GM18499 (cell line): ENCODE measurements around the gene SERPINF2.
A peak's percentile ranks its signal among the peaks of the same experiment; 100 is the strongest.
"Not testable (repeated sequence)": the region's sequence is repeated elsewhere in the genome, so short reads cannot be mapped to it uniquely, and the experiment has no call there.

ENCODE experiments used
- ATAC-seq: cut with Tn5 transposase; IDR thresholded peaks from one replicate; pipeline ENCODE4 v1.9.1; 2021; ENCODE audit warnings: moderate number of reproducible peaks; ENCODE audit not compliant: insufficient read depth, unreplicated experiment

Gene SERPINF2

DNA sequence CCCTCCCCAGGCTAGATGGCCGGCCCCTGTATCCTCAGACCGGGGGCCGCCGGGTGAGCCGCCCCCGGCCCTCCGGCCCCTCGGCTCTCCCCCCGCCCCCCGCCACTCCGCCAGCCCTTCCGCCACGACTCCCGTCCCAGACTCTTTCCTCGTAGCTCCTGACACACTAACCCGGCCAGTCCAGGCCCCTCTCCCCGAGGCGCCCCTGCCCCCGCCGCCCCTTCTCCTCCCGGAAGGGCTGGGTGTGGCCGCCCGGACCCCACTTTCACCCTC is 26.9 kb upstream of the SERPINF2 start:
- ATAC-seq: no peak

DNA sequence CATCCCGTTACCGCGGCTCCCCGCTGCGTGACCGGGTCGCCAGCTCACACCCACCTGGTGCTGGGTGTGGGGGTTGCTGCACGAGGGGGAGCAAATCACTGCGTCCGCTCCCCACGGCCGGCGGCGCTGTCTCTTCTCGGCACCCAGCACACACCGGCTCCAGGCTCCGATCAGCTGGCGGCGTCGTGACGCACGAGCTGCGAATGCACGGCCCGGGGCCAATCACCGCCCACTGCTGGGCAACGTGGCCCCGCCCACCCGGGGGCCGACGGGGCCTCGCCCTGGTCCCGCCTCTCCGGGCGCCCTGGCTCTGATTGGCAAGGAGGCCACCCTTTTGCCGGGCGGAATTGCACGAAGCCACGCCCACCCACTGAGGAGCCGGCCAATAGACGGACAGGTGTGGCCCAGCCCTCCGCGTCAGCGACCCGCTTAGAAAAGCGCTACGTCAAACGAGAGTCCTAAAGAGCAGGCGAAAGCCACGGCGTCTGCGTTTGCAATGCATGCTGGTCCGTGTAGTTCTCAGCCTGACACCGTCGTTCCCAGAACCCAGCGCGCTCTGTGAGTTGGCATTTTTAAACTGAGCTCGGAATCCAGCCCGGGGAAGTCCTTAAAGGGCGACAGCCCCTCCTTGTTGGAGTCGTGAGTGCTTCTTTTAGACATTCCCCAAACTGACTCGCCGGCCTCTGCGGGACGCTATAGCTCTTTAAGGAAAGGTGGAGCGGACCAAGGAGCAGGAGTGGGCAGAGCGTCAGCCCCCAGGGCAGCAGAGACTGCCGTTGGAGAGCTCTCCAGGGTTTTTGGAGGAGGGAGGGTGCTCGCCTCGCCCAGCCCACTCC is 26.4 kb upstream of the SERPINF2 start:
- peak; percentile 56 for ATAC-seq

GRCh38 chr17:1716912-1717695 is 25.6 kb upstream of the SERPINF2 start:
- no peak for ATAC-seq

DNA sequence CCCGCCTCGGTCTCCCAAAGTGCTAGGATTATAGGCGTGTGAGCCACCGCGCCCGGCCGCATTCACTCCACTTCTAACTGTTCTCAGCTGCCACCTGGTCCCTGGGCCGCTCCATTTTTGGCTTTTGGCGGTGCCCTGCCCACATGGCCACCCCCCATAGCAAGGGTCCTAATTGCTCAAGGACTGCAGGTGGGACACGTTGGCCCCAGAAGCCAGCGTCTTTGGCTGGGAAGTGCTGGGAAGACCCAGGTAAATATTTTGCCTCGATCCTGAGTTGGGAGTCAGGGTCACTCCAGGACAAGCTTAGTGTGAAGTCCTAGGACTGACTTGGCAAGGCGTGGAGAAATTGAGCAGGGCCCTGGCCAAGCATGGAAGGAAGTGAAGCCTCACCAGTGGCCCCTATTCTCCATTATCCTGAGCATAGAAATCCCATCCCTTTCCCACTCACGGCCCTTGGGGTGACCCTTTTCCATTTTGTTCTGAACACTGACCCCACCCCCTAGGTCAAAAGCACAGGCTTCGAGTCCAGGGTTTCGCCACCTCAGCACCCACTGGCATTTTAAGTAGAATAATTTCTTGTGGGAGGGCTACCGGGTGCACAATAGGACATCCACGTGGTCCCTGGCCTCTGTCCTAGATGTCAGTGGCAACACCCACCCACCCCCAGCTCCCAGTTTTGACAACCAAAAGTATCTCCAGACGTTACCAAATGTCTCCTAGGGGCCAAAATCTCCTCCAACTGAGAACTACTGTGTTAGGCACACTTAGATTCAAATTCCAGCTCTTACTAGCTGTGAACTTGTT is 24.1 kb upstream of the SERPINF2 start:
- no peak for ATAC-seq

GRCh38 chr17:1720856-1721386 is 21.8 kb upstream of the SERPINF2 start:
- ATAC-seq: no peak

GRCh38 chr17:1722022-1722421 is 20.6 kb upstream of the SERPINF2 start:
- not testable (repeated sequence) for ATAC-seq

- ATAC-seq: no peak
These were observed 18.3 kb upstream of the SERPINF2 start, which contains the start of gene WDR81 for GRCh38 chr17:1724351-1724868. Gene WDR81 (plus strand): TSS chr17:1724704. CDS start chr17:1724960, 256 bp downstream.

GRCh38 chr17:1724869-1725641 is 17.6 kb upstream of the SERPINF2 start:
- no peak for ATAC-seq

DNA sequence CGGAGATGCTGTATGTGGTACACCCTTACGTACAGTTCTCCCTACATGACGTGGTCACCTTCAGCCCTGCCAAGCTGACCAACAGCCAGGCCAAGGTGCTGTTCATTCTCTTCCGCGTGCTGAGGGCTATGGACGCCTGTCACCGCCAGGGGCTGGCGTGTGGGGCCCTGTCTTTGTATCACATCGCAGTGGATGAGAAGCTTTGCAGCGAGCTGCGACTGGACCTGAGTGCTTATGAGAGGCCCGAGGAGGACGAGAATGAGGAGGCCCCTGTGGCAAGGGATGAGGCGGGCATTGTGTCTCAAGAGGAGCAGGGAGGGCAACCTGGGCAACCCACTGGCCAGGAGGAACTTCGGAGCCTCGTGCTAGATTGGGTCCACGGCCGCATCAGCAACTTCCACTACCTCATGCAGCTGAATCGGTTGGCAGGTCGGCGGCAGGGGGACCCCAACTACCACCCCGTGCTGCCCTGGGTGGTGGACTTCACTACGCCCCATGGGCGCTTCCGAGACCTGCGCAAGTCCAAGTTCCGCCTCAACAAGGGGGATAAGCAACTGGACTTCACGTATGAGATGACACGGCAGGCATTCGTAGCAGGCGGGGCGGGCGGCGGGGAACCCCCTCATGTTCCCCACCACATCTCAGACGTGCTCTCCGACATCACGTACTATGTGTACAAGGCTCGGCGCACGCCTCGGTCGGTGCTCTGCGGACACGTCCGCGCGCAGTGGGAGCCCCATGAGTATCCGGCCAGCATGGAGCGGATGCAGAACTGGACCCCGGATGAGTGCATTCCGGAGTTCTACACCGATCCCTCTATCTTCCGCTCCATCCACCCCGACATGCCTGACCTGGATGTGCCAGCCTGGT is 16.8 kb upstream of the SERPINF2 start:
- ATAC-seq: no peak

DNA sequence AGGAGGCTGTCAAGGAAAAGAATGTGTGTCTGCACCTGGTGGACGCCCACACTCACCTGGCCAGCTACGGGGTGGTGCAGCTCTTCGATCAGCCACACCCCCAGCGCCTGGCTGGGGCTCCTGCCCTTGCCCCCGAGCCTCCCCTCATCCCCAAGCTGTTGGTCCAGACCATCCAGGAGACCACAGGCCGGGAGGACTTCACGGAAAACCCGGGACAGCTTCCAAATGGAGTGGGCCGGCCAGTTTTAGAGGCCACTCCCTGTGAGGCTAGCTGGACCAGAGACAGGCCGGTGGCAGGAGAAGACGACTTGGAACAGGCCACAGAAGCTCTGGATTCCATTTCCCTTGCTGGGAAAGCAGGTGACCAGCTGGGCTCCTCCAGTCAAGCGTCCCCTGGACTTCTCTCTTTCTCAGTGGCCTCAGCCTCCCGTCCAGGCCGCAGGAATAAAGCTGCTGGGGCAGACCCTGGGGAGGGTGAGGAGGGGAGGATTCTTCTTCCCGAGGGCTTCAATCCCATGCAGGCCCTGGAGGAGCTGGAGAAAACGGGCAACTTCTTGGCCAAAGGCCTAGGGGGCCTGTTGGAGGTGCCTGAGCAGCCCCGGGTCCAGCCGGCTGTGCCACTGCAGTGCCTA is 15.9 kb upstream of the SERPINF2 start:
- ATAC-seq: no peak

DNA sequence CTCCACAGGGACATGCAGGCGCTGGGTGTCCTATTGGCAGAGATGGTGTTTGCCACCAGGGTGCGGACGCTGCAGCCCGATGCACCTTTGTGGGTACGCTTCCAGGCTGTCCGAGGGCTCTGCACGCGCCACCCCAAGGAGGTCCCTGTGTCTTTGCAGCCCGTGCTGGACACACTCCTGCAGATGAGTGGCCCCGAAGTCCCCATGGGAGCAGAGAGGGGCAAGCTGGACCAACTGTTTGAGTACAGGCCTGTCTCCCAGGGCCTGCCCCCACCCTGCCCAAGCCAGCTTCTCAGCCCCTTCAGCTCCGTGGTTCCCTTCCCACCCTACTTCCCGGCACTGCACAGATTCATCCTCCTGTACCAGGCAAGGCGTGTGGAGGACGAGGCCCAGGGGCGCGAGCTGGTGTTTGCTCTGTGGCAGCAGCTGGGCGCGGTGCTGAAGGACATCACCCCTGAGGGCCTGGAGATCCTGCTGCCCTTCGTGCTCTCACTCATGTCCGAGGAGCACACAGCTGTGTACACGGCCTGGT is 15.3 kb upstream of the SERPINF2 start:
- no peak for ATAC-seq

GRCh38 chr17:1727876-1728630 is 14.6 kb upstream of the SERPINF2 start:
- no peak for ATAC-seq

GRCh38 chr17:1729966-1730325 is 12.7 kb upstream of the SERPINF2 start:
- ATAC-seq: no peak

DNA sequence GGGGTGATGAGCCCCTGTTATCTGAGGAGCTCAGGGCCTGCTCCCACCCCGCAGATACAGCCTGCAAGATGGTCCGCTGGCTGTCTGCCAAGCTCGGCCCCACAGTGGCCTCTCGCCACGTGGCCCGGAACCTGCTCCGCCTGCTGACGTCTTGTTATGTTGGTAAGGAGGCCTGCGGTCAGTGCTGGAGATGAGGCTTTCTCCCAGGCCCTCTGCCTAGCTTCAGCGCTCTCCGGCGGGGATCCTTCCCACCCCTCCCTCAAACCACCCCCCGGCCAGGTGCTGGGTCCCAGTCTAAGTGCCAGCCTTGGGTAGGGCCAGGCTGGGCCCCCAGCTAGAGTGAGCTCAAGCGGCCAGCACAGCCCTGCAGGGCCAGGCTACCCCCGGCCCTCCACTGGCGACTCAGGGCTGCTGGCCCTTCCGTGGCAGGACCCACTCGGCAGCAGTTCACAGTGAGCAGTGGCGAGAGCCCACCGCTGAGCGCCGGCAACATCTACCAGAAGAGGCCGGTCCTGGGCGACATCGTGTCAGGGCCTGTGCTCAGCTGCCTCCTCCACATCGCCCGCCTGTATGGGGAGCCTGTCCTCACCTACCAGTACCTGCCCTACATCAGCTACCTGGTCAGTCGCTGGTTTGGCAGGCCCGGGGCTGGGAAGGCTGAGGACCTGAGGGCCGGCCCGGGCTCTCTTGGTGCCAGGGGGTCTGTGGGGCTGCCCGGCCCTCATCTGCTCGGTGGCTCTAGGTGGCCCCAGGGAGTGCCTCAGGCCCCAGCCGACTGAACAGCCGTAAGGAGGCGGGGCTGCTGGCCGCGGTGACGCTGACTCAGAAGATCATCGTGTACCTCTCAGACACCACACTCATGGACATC is 12.1 kb upstream of the SERPINF2 start:
- no peak for ATAC-seq

GRCh38 chr17:1731194-1731506 is 11.5 kb upstream of the SERPINF2 start:
- ATAC-seq: no peak

- no peak for ATAC-seq
These were observed 10.3 kb upstream of the SERPINF2 start for GRCh38 chr17:1732241-1732832.
